ENCODE data around the gene CLEC1B.

GRCh38 chr12:9969673-9970072, 29.2 kb downstream of the CLEC1B start:
- TF ChIP-seq POLR2A (IDR thresholded peaks at IDR 0.05) = no peak
- no peak for TF ChIP-seq CTCF (IDR thresholded peaks at IDR 0.05)

Measured in esophagus squamous epithelium (tissue), 4 donors.